ENCODE measurements around the gene IGFLR1.

The IGFLR1 gene

GRCh38 chr19:35731779-35732405 is 10.4 kb downstream of the IGFLR1 start:
- POLR2A ChIA-PET = interaction anchor here (1.5 kb wide), 1 partner anchor 14 kb away, joined by 3 read pairs; the partner anchor contains the start of gene PSENEN
- CTCF ChIA-PET = interaction anchor here (1.0 kb wide), 1 partner anchor 12 kb away, joined by 3 read pairs; no protein-coding TSS in a partner anchor
- no peak for TF ChIP-seq CTCF (IDR thresholded peaks at IDR 0.05; ENCODE audit: insufficient read depth, low read length, missing control alignments)
- H3K4me3 ChIP-seq (ENCODE audit: low read depth, low read length) = no peak overlapping the region
- DNase-seq (ENCODE audit: low read depth, low spot score) = no peak

- TF ChIP-seq CTCF (IDR thresholded peaks at IDR 0.05; ENCODE audit: insufficient read depth, low read length, missing control alignments) = no peak
- POLR2A ChIA-PET = interaction anchor here (0.6 to 1.5 kb wide), 2 partner anchors 14 to 85 kb away, joined by 3 read pairs; partner anchors contain the start of gene PSENEN
- no peak overlapping the region for H3K4me3 ChIP-seq (ENCODE audit: low read depth, low read length)
- CTCF ChIA-PET = no interaction called here
- no peak for DNase-seq (ENCODE audit: low read depth, low spot score)
Measured at GRCh38 chr19:35731353-35731752, 10.9 kb downstream of the IGFLR1 start.

- TF ChIP-seq CTCF (IDR thresholded peaks at IDR 0.05; ENCODE audit: insufficient read depth, low read length, missing control alignments) = no peak
- ChIA-PET CTCF (no interaction called here), POLR2A (interaction anchor here (0.6 to 1.5 kb wide), 3 partner anchors 10 to 15 kb away, joined by 3 read pairs; partner anchors contain the start of gene PSENEN)
- no peak for DNase-seq (ENCODE audit: low read depth, low spot score)
- H3K4me3 ChIP-seq (ENCODE audit: low read depth, low read length) = no peak overlapping the region
Measured at GRCh38 chr19:35730326-35730725, 11.9 kb downstream of the IGFLR1 start.

- ChIA-PET POLR2A (interaction anchor here (0.7 to 1.5 kb wide), 2 partner anchors 10 to 11 kb away, joined by 3 to 6 read pairs; no protein-coding TSS in a partner anchor), CTCF (no interaction called here)
- TF ChIP-seq CTCF (IDR thresholded peaks at IDR 0.05; ENCODE audit: insufficient read depth, low read length, missing control alignments) = no peak
Measured at GRCh38 chr19:35729763-35730162, 12.5 kb downstream of the IGFLR1 start.

GRCh38 chr19:35729021-35729420 is 13.2 kb downstream of the IGFLR1 start:
- TF ChIP-seq CTCF (IDR thresholded peaks at IDR 0.05; ENCODE audit: insufficient read depth, low read length, missing control alignments) = no peak
- DNase-seq (ENCODE audit: low read depth, low spot score) = no peak
- CTCF ChIA-PET = no interaction called here
- H3K4me3 ChIP-seq (ENCODE audit: low read depth, low read length) = no peak overlapping the region
- POLR2A ChIA-PET = interaction anchor here (1.3 to 1.5 kb wide), 2 partner anchors 11 to 16 kb away, joined by 3 to 6 read pairs; partner anchors contain the start of genes PSENEN and U2AF1L4

More at GRCh38 chr19:35729763-35730162, 12.5 kb downstream of the IGFLR1 start:
- H3K4me3 ChIP-seq (ENCODE audit: low read depth, low read length) = no peak overlapping the region
- no peak for DNase-seq (ENCODE audit: low read depth, low spot score)

GRCh38 chr19:35727956-35728706 is 14.1 kb downstream of the IGFLR1 start:
- ChIA-PET CTCF (interaction anchor here (1.3 to 1.7 kb wide), 3 partner anchors 9 to 12 kb away, joined by 3 to 5 read pairs (median 4); no protein-coding TSS in a partner anchor), POLR2A (interaction anchor here (1.3 to 1.5 kb wide), 2 partner anchors 12 to 17 kb away, joined by 3 to 6 read pairs; partner anchors contain the start of genes PSENEN and U2AF1L4)
- no peak for TF ChIP-seq CTCF (IDR thresholded peaks at IDR 0.05; ENCODE audit: insufficient read depth, low read length, missing control alignments)
- DNase-seq (ENCODE audit: low read depth, low spot score) = no peak
- H3K4me3 ChIP-seq (ENCODE audit: low read depth, low read length) = no peak overlapping the region
